ENCODE results near the gene SPPL3. TPM values are rescaled to one million over a fixed set of nuclear protein-coding genes. Genes with fewer than 3 reads are reported as not detected.
"Not testable (repeated sequence)": the region's sequence is repeated elsewhere in the genome, so short reads cannot be mapped to it uniquely, and the experiment has no call there.

SPPL3 gene
- total RNA-seq, 1 donor from 2014 or later: 20.4 TPM

DNA sequence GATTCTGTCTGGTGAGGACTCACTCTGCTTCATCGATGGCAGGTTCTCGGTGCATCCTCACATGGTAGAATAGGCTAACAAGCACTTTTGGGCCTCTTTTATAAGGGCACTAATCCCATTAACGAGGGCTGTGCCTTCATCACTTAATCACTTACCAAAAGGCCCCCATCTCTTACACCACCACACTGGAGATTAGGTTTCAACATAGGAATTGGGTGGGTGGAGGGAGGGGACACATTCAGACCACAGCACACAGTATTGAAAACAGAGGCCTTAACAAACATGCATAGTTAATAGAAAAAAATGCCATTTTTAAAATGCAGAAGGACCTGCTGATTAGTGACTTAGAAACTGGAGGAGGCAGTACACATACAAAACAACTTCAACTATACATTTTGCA is 61.6 kb downstream of the SPPL3 start:
- H3K27me3 ChIP-seq: no peaks in the 10 kb centered on the region
- peaks cover 14 to 29% of the 10 kb centered on the region in 2 donors for H3K4me1 ChIP-seq
- H3K9me3 ChIP-seq: no peaks in the 10 kb centered on the region
- no peaks in the 10 kb centered on the region for H3K36me3 ChIP-seq
- H3K4me3 ChIP-seq: no peak overlapping the region
- DNase-seq (ENCODE audit: low spot score in 2 of 2): no peak
- TF ChIP-seq CTCF (IDR thresholded peaks at IDR 0.05): no peak
- H3K27ac ChIP-seq: no peak overlapping the region
- intact Hi-C loops (cut with DNase I): no loop called here

- DNase-seq (ENCODE audit: low spot score in 2 of 2): no peak
- H3K27ac ChIP-seq: no peak overlapping the region
- intact Hi-C loops (cut with DNase I): no loop called here
- no peaks in the 10 kb centered on the region for H3K9me3 ChIP-seq
- H3K4me3 ChIP-seq: no peak overlapping the region
- H3K27me3 ChIP-seq: no peaks in the 10 kb centered on the region
- no peaks in the 10 kb centered on the region for H3K36me3 ChIP-seq
- no peak for TF ChIP-seq CTCF (IDR thresholded peaks at IDR 0.05)
- peaks cover 10 to 18% of the 10 kb centered on the region in 2 donors for H3K4me1 ChIP-seq
Measured at GRCh38 chr12:120841525-120841924, 62.6 kb downstream of the SPPL3 start.

GRCh38 chr12:120839503-120839902 is 64.7 kb downstream of the SPPL3 start:
- Histone ChIP-seq H3K9me3 (no peaks in the 10 kb centered on the region), H3K4me1 (peaks cover 4 to 16% of the 10 kb centered on the region in 2 donors), H3K27ac (no peak overlapping the region), H3K36me3 (no peaks in the 10 kb centered on the region), H3K27me3 (no peaks in the 10 kb centered on the region), H3K4me3 (no peak overlapping the region)
- no peak for TF ChIP-seq CTCF (IDR thresholded peaks at IDR 0.05)
- DNase-seq (ENCODE audit: low spot score in 2 of 2): no peak
- intact Hi-C loops (cut with DNase I): no loop called here

DNA sequence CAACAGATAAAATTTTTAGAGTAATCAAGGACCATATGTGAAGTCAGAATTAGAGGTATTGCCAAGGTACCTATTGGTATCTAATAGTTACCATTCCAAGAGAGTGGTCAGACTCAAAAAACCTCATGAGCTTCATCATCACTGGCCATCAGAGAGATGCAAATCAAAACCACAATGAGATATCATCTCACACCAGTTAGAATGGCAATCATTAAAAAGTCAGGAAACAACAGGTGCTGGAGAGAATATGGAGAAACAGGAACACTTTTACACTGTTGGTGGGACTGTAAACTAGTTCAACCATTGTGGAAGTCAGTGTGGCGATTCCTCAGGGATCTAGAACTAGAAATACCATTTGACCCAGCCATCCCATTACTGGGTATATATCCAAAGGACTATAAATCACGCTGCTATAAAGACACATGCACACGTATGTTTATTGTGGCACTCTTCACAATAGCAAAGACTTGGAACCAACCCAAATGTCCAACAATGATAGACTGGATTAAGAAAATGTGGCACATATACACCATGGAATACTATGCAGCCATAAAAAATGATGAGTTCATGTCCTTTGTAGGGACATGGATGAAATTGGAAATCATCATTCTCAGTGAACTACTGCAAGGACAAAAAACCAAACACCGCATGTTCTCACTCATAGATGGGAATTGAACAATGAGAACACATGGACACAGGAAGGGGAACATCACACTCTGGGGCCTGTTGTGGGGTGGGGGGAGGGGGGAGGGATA is 65.4 kb downstream of the SPPL3 start:
- H3K9me3 ChIP-seq; H3K27ac ChIP-seq; H3K4me3 ChIP-seq; intact Hi-C loops (cut with DNase I); DNase-seq (ENCODE audit: low spot score in 2 of 2); H3K27me3 ChIP-seq; H3K36me3 ChIP-seq: not testable (repeated sequence)
- H3K4me1 ChIP-seq: peaks cover 6 to 21% of the 10 kb centered on the region in 2 donors

DNA sequence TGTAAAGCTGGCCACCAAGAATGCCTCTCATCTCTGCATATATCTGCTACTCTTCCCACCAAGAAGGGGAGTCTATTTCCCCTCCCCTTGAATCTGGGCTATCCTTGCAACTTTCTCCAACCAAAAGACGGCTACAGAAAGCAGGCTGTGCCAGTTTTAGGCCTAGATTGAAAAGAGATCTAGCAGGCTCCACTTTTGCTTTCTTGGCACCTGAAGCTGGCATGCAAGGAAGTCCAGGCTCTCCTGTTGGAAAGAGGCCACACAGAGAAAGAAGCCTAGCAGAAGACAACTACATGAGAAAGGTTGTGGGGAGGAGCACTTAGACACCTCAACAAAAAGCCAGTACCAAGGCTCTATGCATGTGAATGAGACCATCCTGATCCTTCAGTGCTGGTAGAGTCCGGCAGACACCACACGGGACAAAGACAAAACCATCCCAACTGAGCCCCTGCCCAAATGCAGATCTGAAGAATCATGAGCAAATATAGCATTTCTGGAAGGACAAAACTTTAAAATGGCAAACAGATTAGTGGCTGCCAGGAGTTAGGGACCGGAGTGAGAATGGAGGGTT is 68.0 kb downstream of the SPPL3 start:
- no peak for DNase-seq (ENCODE audit: low spot score in 2 of 2)
- no peaks in the 10 kb centered on the region for H3K9me3 ChIP-seq
- H3K4me1 ChIP-seq: peaks cover 6 to 37% of the 10 kb centered on the region in 2 donors
- TF ChIP-seq CTCF (IDR thresholded peaks at IDR 0.05): no peak
- no peak overlapping the region for H3K4me3 ChIP-seq
- no peaks in the 10 kb centered on the region for H3K36me3 ChIP-seq
- peak overlapping the region in 1 of 2 donors; percentile 42 for H3K27ac ChIP-seq
- intact Hi-C loops (cut with DNase I): no loop called here
- H3K27me3 ChIP-seq: no peaks in the 10 kb centered on the region

DNA sequence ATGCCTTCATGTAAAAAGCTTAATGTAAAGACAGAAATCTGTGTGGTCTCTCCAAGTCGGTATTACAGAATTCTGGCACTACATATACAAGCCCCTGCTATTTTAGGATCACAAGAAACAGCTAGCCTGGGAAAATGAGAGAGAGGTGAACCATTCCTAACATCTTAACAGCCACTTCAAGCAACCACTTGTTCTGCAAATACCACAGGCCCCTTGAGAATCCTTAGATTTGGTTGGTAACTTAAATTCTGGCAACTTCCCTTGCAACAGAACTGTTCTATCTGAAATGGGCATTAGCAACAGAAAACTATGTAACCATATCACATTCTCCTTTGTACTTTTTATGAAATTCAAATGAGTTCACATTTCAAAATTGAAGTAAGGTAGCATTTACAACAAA is 68.5 kb downstream of the SPPL3 start:
- DNase-seq (ENCODE audit: low spot score in 2 of 2): no peak
- peaks cover 6 to 38% of the 10 kb centered on the region in 2 donors for H3K4me1 ChIP-seq

More for the DNA sequence above, 68.5 kb downstream of the SPPL3 start:
- intact Hi-C loops (cut with DNase I): no loop called here
- no peak overlapping the region for H3K4me3 ChIP-seq
- no peaks in the 10 kb centered on the region for H3K36me3 ChIP-seq
- H3K27ac ChIP-seq: peak overlapping the region in 1 of 2 donors; percentile 42
- H3K9me3 ChIP-seq: no peaks in the 10 kb centered on the region
- H3K27me3 ChIP-seq: no peaks in the 10 kb centered on the region
- TF ChIP-seq CTCF (IDR thresholded peaks at IDR 0.05): no peak

All from ascending aorta (tissue), 2 donors.